HUDEP-2 (cell line): ENCODE measurements around the gene N4BP2L1.

Source experiments
- DNase-seq, 76 experiments: peaks; one replicate each; lab custom pipeline; 2025; ENCODE audit not compliant: unreplicated experiment in 76 of 76; lab: John Stamatoyannopoulos, UW

The N4BP2L1 gene

GRCh38 chr13:32438871-32439270 lies 10.9 kb upstream of the N4BP2L1 start:
- DNase-seq: no peak

DNA sequence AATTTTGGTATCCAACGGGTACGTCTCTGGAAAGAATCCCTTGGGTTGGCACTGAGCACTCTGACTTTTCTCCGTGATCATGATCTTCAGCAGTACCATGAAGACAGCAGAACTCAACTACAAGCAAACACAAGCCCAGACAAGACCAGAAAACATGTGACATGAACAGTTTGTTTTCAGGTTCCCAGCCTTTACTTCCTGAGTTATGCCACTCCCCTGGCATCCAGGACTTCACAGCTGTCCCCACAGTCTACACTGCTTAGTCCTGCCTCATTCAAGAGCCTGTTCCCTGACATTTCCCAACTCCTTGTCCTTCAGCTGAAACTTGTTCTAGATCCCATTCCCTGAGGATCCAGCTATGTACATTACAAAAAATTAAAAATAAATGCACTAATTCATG lies 4.9 kb upstream of the N4BP2L1 start:
- no peak for DNase-seq

- peak in 7 of 76 experiments; percentile 2 to 15 (median 5) for DNase-seq
Measured at GRCh38 chr13:32431361-32431760, 3.4 kb upstream of the N4BP2L1 start.

- DNase-seq: no peak
Measured at GRCh38 chr13:32430018-32430747, 2.3 kb upstream of the N4BP2L1 start.

DNA sequence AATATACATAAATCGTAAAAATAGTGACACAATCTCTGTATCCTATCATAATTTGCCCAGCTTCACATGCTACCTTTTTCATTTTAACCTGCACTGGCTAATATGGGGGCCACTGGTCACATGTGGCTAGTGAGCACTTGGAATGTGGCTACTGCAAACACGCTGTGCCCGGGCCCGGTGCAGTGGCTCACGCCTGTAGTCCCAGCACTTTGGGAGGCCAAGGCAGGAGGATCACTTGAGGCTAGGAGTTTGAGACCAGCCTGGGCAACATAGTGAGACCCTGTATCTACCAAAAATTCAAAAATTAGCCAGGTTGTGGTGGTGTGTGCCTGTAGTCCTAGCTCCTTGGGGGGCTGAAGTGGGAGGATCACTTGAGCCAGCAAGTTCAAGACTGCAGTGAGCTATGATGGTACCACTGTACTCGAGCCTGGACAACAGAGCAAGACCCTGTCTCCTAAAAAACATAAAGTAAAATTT lies 1.5 kb upstream of the N4BP2L1 start:
- no peak for DNase-seq

DNA sequence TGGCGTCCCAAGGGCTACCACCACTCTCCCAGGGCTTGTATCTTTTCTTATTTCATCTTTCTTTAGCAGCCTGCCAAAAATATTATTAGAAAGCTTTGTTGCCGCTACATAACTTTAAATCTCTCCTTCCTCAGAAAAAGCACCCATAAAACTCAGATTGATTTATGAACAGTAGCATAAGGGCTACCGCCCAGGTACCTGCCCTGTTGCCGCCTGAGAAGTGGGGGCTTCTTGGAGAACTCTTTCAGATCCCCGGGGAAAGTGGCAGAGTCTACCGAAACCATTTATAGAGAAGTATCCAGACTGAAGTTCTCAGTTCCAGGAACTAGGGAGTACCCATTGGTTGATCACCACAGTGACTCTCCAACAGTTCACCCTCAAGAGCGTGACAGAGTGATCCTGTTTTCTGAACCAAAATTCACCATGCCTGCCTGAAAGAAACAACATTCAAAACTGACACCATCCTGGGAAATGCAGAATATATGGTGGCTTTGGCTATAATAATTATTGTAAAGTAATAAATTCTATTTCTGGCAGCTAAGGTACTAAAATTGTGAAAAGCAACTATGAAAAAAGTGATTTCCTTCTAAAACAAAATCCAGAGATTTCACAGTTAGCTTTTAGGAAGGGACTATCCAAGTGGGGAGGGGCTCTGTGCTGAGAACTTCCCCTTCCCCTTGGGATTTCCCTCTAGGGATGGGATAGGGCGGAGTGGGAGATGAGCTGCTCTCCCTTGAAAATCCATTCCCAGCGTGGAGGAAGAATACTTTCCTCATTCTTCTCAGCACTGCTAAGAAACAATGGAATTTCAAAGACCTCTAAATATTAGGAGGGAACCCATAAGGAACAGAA lies 877 bp upstream of the N4BP2L1 start:
- peak in 9 of 76 experiments; percentile 5 to 41 (median 16) for DNase-seq

DNA sequence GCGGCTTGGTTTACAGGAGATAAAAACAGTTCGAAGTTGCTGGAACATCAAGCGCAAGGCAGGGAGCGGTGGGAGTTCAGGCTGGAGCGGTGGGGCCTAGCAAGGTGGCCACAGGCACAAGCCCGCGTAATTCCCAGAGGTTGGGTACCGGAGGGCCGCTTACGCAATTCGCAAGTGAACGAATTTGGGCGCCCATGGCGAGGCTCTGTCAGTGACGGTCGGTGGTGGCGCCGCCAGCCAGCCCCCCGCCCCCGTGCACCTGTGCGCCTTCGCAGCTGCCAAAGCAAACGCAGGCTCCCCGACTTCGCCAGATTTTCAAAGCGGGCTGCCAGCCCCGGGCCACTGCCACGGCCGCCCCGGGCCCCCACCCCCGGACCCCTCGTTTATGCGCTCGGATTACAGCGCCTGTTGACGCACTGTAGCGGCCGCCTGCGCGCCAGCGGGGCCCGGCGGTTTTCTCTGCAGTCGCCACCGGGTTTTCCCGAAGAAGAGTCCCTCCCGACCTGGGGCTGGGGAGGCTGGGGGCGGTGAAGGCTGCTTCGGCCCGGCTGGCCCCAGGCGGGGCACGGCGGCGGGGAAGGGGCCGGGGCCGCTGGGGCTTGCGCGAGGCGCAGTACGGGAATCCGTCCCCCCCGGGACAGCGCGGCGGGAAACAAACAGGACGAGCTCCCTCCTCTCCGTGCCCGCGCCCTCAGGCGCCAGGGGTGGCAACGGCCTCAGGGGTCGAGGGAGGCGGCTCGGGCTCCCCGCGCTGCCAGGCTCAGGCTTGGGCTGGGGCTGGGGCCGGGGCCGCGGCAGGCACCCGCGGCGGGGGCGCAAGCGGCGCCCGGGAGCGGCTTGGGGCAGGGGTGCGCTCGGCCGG lies 709 bp downstream of the N4BP2L1 start:
- DNase-seq: peak in 32 of 76 experiments; percentile 4 to 61 (median 27)

- DNase-seq: peak in 42 of 76 experiments; percentile 4 to 61 (median 26)
Measured at GRCh38 chr13:32426191-32426989, 1.5 kb downstream of the N4BP2L1 start.

DNA sequence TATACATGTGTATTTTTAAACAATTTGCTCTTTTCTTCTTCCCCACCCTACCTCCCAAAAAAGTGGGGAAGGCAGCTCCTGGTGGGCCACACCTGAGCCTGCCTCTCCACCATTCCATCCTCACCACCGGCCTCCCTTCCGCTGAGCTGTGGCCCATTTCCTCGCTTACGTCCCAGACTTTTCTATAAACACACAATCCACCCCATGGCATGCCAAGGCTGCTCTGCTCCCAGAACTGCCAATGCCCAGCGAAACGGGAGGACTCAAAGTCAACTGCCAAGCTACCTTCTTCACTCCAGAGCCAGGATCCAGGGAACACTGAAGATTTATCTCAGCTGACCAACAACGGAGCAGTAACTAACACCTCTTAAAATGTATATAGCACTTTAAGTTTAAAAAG lies 2.8 kb downstream of the N4BP2L1 start:
- DNase-seq: no peak

GRCh38 chr13:32423592-32423991 lies 4.3 kb downstream of the N4BP2L1 start:
- peak in 70 of 76 experiments; percentile 3 to 79 (median 48) for DNase-seq

- no peak for DNase-seq
Measured at GRCh38 chr13:32419862-32420261, 8.1 kb downstream of the N4BP2L1 start.

DNA sequence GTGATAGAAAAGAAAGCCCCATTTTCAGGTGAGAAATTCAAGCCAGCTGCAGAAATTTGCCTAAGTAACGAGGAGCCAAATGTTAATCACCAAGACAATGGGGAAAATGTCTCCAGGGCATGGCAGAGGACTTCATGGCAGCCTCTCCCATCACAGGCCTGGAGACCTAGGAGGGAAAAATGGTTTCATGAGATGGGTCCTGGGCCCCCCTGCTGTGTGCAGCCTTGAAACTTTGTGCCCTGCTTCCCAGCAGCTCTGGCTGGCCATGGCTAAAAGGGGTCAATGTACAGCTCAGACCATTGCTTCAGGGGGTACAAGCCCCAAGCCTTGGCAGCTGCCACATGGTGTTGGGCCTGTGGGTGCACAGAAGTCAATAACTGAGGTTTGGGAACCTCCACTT lies 9.9 kb downstream of the N4BP2L1 start:
- no peak for DNase-seq

DNA sequence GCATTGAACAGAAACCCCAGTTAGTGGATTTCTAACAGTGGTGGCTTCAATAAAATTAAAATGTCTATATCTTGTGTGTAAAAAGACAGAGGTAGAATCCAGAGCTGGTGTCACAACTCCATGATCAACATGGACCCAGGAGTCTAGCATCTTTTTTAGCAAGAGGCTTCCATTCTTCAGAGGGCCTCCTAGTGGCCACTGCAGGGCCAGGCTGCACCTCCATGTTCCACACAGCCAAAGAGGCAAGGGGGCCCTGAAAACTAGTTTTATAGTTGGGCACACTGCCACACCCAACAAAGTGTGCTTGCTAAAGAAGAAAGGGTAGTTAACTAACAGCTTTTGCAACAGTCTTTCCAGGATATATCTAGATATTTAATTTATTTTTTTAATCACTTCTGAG lies 12.9 kb downstream of the N4BP2L1 start:
- peak in 34 of 76 experiments; percentile 4 to 58 (median 16) for DNase-seq

DNA sequence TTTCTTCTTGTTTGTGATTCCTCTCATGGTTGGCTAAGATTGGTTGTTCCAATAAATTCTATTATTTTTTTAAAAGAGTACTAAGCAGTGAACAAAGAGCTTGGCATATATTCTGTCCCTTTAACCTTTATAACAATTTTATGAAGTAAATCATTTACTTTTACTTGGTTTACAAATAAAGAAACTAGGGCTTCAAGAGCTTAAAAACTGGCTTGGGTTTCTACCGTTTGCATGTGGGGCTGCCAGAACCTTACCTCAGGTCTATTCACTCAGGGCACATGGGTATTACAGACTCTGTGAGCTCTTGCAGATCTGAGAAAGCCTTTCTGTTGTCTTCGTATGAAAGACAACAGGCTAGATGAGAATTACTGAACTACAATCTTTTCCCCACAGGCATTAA lies 13.3 kb downstream of the N4BP2L1 start:
- DNase-seq: no peak

GRCh38 chr13:32413284-32413683 lies 14.6 kb downstream of the N4BP2L1 start:
- no peak for DNase-seq

DNA sequence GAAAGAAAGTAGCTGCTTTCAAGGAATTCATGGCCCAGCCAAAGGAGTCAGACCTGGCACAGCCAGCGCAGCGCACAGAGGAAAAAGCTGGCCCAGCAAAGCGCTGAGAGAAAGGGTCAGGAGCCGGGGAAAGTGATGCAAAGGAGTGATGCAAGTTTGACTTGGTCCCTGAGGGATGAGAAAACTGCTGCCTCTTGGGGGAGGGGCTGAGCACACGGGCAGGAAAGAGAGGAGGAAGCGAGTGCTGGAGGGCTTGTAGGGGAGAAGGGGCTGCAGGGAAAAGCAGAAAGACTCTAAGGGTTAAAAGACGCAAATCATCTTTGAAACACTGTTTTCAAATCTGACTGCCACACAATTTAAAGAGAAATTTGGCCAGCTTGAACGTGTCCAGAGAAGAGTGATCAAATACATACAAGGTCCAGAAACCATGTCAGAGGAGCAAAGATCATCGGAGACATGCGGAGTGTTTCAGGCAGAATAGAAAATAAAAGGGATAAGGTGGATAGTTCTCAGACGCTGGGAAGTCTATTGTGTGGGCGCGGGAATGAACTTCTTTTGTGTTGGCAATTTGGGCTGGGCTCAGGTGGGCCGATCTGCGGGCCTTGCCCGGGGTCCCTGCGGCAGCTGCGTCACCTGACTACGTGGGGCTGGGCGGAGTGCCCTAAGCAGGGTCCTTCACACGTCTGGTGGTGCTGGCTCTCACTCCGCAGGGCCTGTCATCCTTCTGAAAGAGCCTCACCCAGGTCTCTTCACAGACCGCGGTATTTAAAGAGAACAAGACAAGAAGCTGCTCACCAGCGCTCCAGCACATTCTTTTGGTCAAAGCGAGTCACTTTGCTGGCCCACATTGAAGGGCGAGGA lies 18.1 kb downstream of the N4BP2L1 start:
- no peak for DNase-seq

DNA sequence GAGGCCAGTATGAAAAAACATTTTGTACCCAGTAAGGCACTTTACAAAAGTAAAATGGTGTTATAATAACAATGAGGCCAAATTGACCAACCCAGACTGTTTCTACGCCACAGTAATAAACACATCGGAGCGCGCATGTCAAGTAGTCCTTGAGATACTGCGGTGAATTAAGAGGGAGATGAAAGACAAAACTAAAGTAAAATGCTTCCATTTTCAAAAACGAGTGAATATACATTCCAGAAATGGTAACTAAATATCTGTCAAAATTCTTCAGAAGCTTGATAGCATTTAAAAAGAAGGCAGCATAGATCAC lies 19.0 kb downstream of the N4BP2L1 start:
- DNase-seq: no peak

DNA sequence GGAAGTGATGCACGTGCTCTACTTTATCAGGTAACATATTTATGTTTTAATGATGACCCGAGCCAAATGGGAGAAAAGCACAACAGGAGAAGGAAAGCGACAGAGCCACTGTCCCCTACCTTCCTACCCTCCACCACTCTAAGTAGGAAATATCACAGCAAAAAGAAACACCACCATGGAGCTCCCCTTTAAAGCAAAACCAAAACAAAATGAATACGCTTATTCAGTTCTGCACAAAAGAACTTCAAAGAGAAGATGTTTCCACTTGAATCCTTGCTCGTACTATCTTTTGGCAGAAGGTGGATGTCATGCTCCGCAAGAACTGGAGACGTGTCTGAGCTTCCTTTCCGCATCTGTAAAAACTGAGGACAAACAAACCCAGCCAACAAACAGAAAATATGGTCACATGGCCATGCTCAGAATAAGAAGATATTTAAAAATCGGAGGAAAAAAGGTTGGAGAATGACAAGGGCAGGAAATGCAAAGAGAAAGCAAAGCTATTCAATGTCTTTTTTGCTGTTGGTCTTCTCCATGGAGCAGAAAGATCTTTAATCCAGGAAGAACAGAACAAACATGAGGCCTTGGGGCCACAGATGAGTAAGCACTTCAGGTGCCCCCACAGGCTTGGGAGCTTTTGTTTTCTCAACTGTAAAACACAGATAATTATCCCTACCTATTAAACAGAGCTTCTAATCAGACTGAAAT lies 19.5 kb downstream of the N4BP2L1 start:
- DNase-seq: no peak

DNA sequence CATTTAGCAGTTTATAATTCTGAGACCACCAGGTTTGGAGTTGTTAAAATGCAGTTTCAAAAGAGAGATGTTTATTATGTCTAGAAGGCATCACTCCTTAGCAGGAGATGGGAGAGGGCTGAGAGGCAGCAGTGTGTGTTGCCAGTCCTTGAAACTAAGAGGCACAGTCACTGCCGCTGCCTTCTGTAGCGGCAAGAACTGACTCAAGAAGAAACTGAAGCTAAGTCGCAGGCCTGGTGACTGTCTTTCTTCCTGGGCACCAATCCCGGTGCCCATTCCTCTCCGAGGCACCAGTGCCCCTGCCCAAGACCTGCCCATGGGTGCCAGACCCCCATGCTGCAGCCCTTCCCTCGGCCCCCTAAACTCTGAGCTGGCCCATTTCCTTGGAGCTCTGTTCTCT lies 20.1 kb downstream of the N4BP2L1 start:
- no peak for DNase-seq
